HEK293 (cell line): ENCODE data around the gene CABP4.
A peak's percentile ranks its signal among the peaks of the same experiment; 100 is the strongest.

Experiments used
- CTCF ChIA-PET: fragments of 350-600 bp; formaldehyde crosslinking; extraction: SDS; loops from one replicate; lab custom pipeline; 2021; ENCODE audit warnings: antibody characterized with exemption; lab: Yijun Ruan, JAX
- POLR2A ChIA-PET: fragments of 300-600 bp; formaldehyde crosslinking; extraction: SDS; loops from one replicate; lab custom pipeline; 2020; ENCODE audit warnings: antibody characterized with exemption, inconsistent platforms; lab: Yijun Ruan, JAX
- H3K27ac ChIP-seq: fragments of 200-500 bp; sonication (Bioruptor generic); 2 replicates; pipeline ENCODE4 v1.5.1; 2014; ENCODE audit warnings: low read depth, low read length, control low read depth, inconsistent platforms; ENCODE audit errors: extremely low read depth
- H3K36me3 ChIP-seq, 2 experiments: fragments of 200-500 bp in 1 of 2; sonication (Bioruptor generic) in 1 of 2; 1 replicate in 1 of 2; 2 replicates in 1 of 2; pipeline ENCODE4 v1.5.1; 2014 to 2017; ENCODE audit warnings: inconsistent platforms in 2 of 2, low read length in 2 of 2; ENCODE audit not compliant: control insufficient read depth in 2 of 2, insufficient read depth in 1 of 2
- H3K4me1 ChIP-seq: fragments of 200-500 bp; sonication (Bioruptor generic); 2 replicates; pipeline ENCODE4 v1.5.1; 2014; ENCODE audit warnings: mild to moderate bottlenecking, low read length, inconsistent platforms; ENCODE audit not compliant: control insufficient read depth, insufficient read depth
- H3K4me3 ChIP-seq: 2 replicates; pipeline ENCODE4 v1.5.1; 2011; ENCODE audit warnings: low read depth, mild to moderate bottlenecking, control low read depth, low read length, moderate library complexity
- H3K9me3 ChIP-seq: fragments of 200-500 bp; sonication (Bioruptor generic); 2 replicates; pipeline ENCODE4 v1.5.1; 2014; ENCODE audit warnings: low read depth, low read length, inconsistent platforms; ENCODE audit not compliant: control insufficient read depth, insufficient read depth
- EGR2 ChIP-seq: fragments of 450-650 bp; formaldehyde crosslinking; IDR thresholded peaks from 2 replicates; pipeline ENCODE4 v1.5.1; 2016; ENCODE audit warnings: low read depth, missing biosample characterization, missing genetic modification characterization
- GLI4 ChIP-seq: fragments of 450-650 bp; formaldehyde crosslinking; IDR thresholded peaks from 2 replicates; pipeline ENCODE4 v1.5.1; 2016; ENCODE audit warnings: missing biosample characterization, missing genetic modification characterization
- GLIS2 ChIP-seq: fragments of 450-650 bp; formaldehyde crosslinking; IDR thresholded peaks from 2 replicates; pipeline ENCODE4 v1.5.1; 2016; ENCODE audit warnings: missing biosample characterization, missing genetic modification characterization
- HIC1 ChIP-seq: fragments of 450-650 bp; formaldehyde crosslinking; IDR thresholded peaks from 2 replicates; pipeline ENCODE4 v1.5.1; 2016; ENCODE audit warnings: missing biosample characterization, missing genetic modification characterization
- KLF8 ChIP-seq: fragments of 450-650 bp; formaldehyde crosslinking; IDR thresholded peaks from 2 replicates; pipeline ENCODE4 v1.5.1; 2016; ENCODE audit warnings: missing biosample characterization, missing genetic modification characterization
- PRDM6 ChIP-seq: fragments of 450-650 bp; formaldehyde crosslinking; IDR thresholded peaks from 2 replicates; pipeline ENCODE4 v1.5.1; 2017; ENCODE audit warnings: missing biosample characterization, missing genetic modification characterization
- REST ChIP-seq: fragments of 450-650 bp; formaldehyde crosslinking; IDR thresholded peaks from 2 replicates; pipeline ENCODE4 v1.5.1; 2016; ENCODE audit warnings: missing biosample characterization, missing genetic modification characterization
- SP3 ChIP-seq: fragments of 450-650 bp; formaldehyde crosslinking; IDR thresholded peaks from 2 replicates; pipeline ENCODE4 v1.5.1; 2016; ENCODE audit warnings: missing biosample characterization, missing genetic modification characterization
- YY2 ChIP-seq: fragments of 450-650 bp; formaldehyde crosslinking; IDR thresholded peaks from 2 replicates; pipeline ENCODE4 v1.5.1; 2016; ENCODE audit warnings: missing biosample characterization, missing genetic modification characterization
- ZBTB20 ChIP-seq: fragments of 450-650 bp; formaldehyde crosslinking; IDR thresholded peaks from 2 replicates; pipeline ENCODE4 v1.5.1; 2016; ENCODE audit warnings: missing biosample characterization, missing genetic modification characterization
- ZFHX2 ChIP-seq: fragments of 450-650 bp; formaldehyde crosslinking; conservative IDR thresholded peaks from 2 replicates; pipeline ENCODE4 v1.5.1; 2016; ENCODE audit warnings: missing biosample characterization, missing genetic modification characterization
- ZNF19 ChIP-seq: fragments of 450-650 bp; formaldehyde crosslinking; IDR thresholded peaks from 2 replicates; pipeline ENCODE4; 2016; ENCODE audit warnings: missing biosample characterization, missing genetic modification characterization, low read depth
- ZNF302 ChIP-seq: fragments of 450-650 bp; formaldehyde crosslinking; IDR thresholded peaks from 2 replicates; pipeline ENCODE4 v1.5.1; 2016; ENCODE audit warnings: missing biosample characterization, missing genetic modification characterization, low read depth
- ZNF311 ChIP-seq: fragments of 450-650 bp; formaldehyde crosslinking; IDR thresholded peaks from 2 replicates; pipeline ENCODE4 v1.5.1; 2017; ENCODE audit warnings: missing biosample characterization, missing genetic modification characterization, borderline replicate concordance
- ZNF341 ChIP-seq: fragments of 450-650 bp; formaldehyde crosslinking; IDR thresholded peaks from 2 replicates; pipeline ENCODE4; 2016; ENCODE audit warnings: low read depth, missing biosample characterization, missing genetic modification characterization
- ZNF362 ChIP-seq: fragments of 450-650 bp; formaldehyde crosslinking; IDR thresholded peaks from 2 replicates; pipeline ENCODE4 v1.5.1; 2016; ENCODE audit warnings: missing biosample characterization, missing genetic modification characterization
- ZNF37A ChIP-seq: fragments of 450-650 bp; IDR thresholded peaks from 2 replicates; pipeline ENCODE4 v1.5.1; 2018; ENCODE audit warnings: missing biosample characterization, missing genetic modification characterization
- ZNF555 ChIP-seq: fragments of 450-650 bp; formaldehyde crosslinking; conservative IDR thresholded peaks from 2 replicates; pipeline ENCODE4 v1.5.1; 2017; ENCODE audit warnings: missing biosample characterization, mild to moderate bottlenecking, missing genetic modification characterization, inconsistent platforms
- ZNF629 ChIP-seq: fragments of 450-650 bp; formaldehyde crosslinking; IDR thresholded peaks from 2 replicates; pipeline ENCODE4 v1.5.1; 2017; ENCODE audit warnings: missing biosample characterization, missing genetic modification characterization
- ZNF639 ChIP-seq: fragments of 450-650 bp; formaldehyde crosslinking; IDR thresholded peaks from 2 replicates; pipeline ENCODE4 v1.5.1; 2016; ENCODE audit warnings: missing biosample characterization, missing genetic modification characterization

Gene CABP4

GRCh38 chr11:67458266-67458665, 3.1 kb downstream of the CABP4 start (continued):
- TF ChIP-seq REST (tag by site-specific recombination), result no peak
- no peak for TF ChIP-seq YY2
- no peak for TF ChIP-seq ZNF311 (tag by site-specific recombination)

- ChIA-PET CTCF (interaction anchor here (0.6 kb wide), 1 partner anchor 34 kb away, joined by 4 read pairs; no protein-coding TSS in a partner anchor), POLR2A (interaction anchor here (0.7 kb wide), 2 partner anchors 87 to 1238 kb away, joined by 3 read pairs; no protein-coding TSS in a partner anchor)
- no peak overlapping the region for H3K4me3 ChIP-seq
- H3K4me1 ChIP-seq, result no peaks in the 10 kb centered on the region; the same call in 1 of the 2 replicates
- no peak overlapping the region for H3K27ac ChIP-seq
- H3K9me3 ChIP-seq, result no peaks in the 10 kb centered on the region
- no peaks in the 10 kb centered on the region for H3K36me3 ChIP-seq
- TF ChIP-seq ZFHX2 (no peak), ZNF37A (tag by site-specific recombination) (no peak), ZNF362 (no peak)
Observed at GRCh38 chr11:67463186-67463585, 8.0 kb downstream of the CABP4 start.

GRCh38 chr11:67463680-67464410, 8.7 kb downstream of the CABP4 start:
- H3K4me1 ChIP-seq, result no peaks in the 10 kb centered on the region; the same call in 1 of the 2 replicates
- ChIA-PET POLR2A (interaction anchor here (0.7 kb wide), 1 partner anchor 1238 kb away, joined by 3 read pairs; no protein-coding TSS in a partner anchor), CTCF (no interaction called here)
- no peaks in the 10 kb centered on the region for H3K9me3 ChIP-seq
- H3K4me3 ChIP-seq, result peak overlapping the region; percentile 36
- H3K27ac ChIP-seq, result no peak overlapping the region
- H3K36me3 ChIP-seq, result no peaks in the 10 kb centered on the region
- TF ChIP-seq ZFHX2 (0 out of 2 replicates have a peak, but pooled peaks have one; percentile 32), KLF8 (0 out of 2 replicates have a peak, but pooled peaks have one; percentile 13), SP3 (tag by site-specific recombination) (no peak), PRDM6 (tag by site-specific recombination) (no peak), GLIS2 (tag by site-specific recombination) (0 out of 2 replicates have a peak, but pooled peaks have one; percentile 21), ZNF302 (tag by site-specific recombination) (no peak), GLI4 (tag by site-specific recombination) (0 out of 2 replicates have a peak, but pooled peaks have one; percentile 8), HIC1 (peak; percentile 31; the same call in 1 of the 2 replicates), ZBTB20 (tag by site-specific recombination) (peak; percentile 51), EGR2 (tag by site-specific recombination) (0 out of 2 replicates have a peak, but pooled peaks have one; percentile 29), ZNF639 (tag by site-specific recombination) (no peak), ZNF629 (tag by site-specific recombination) (0 out of 2 replicates have a peak, but pooled peaks have one; percentile 16), ZNF19 (tag by site-specific recombination) (no peak), ZNF341 (tag by site-specific recombination) (peak; percentile 42; the same call in 1 of the 2 replicates), ZNF555 (no peak)
